HG02981 (cell line): ENCODE measurements around the gene MS4A4A.
A peak's percentile ranks its signal among the peaks of the same experiment; 100 is the strongest.
"Not testable (repeated sequence)": the region's sequence is repeated elsewhere in the genome, so short reads cannot be mapped to it uniquely, and the experiment has no call there.

Experiments
- ATAC-seq: cut with Tn5 transposase; IDR thresholded peaks from one replicate; pipeline ENCODE4 v1.9.1; 2021; ENCODE audit warnings: mild to moderate bottlenecking, moderate library complexity; ENCODE audit not compliant: unreplicated experiment

The MS4A4A gene

DNA sequence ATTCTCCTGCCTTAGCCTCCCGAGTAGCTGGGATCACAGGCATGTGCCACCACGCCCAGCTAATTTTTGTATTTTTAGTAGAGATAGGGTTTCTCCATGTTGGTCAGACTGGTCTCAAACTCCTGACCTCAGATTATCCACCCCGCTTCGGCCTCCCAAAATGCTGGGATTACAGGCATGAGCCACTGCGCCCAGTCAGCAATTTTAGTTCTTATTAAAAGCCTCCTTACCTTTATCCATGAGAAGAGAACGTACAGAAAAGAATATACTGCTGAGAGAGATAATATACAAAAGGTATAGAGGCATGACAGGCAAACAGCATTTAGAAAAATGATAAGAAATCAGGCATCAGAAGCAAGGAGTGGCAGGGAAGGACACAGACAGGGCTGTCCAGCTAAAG is 21.4 kb downstream of the MS4A4A start:
- not testable (repeated sequence) for ATAC-seq

GRCh38 chr11:60303661-60304060 is 23.2 kb downstream of the MS4A4A start:
- ATAC-seq, result no peak

- ATAC-seq, result no peak
Observed at GRCh38 chr11:60305906-60306619, 25.6 kb downstream of the MS4A4A start.

GRCh38 chr11:60307507-60308195 is 27.2 kb downstream of the MS4A4A start:
- no peak for ATAC-seq

- ATAC-seq, result peak; percentile 69
Observed at GRCh38 chr11:60310407-60310998, 30.0 kb downstream of the MS4A4A start.

- no peak for ATAC-seq
Observed at GRCh38 chr11:60314635-60315321, 34.3 kb downstream of the MS4A4A start.

GRCh38 chr11:60315871-60316270 is 35.4 kb downstream of the MS4A4A start:
- ATAC-seq, result no peak

DNA sequence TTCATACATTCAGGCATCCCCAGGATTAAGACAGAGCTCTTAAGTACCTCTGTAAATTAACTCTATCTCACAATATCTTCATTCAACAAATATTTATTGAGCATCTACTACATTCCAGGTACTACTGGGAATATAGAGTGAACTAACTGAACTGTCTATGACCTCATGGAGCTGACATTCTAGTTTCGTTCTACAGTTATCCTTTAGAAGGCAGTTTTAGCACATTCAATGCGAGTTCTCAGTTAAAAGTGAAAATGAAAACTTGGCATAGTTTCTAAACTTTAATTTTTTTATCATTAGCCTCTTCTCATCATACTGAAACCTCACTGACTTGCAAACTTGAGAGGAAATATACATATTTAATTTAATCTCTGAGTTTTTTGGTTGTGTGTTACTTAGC is 35.9 kb downstream of the MS4A4A start:
- no peak for ATAC-seq

GRCh38 chr11:60318726-60319125 is 38.3 kb downstream of the MS4A4A start:
- no peak for ATAC-seq

DNA sequence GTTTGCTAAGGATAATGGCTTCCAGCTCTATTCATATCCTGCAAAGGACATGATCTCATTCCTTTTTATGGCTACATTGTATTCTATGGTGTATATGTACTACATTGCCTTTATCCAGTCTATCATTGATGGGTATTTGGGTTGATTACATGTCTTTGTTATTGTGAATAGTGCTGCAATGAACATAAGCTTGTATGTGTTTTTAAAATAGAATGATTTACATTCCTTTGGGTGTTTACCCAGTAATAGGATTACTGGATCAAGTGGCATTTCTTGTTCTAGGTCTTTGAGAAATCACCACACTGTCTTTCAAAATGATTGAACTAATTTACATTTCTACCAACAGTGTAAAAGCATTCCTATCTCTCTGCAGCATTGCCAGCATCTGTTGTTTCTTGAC is 40.6 kb downstream of the MS4A4A start:
- no peak for ATAC-seq

- ATAC-seq, result no peak
Observed at GRCh38 chr11:60326955-60327354, 46.5 kb downstream of the MS4A4A start, which contains the start of gene MS4A6E. MS4A6E (plus strand) TSS chr11:60327255; CDS start chr11:60334896, 7,641 bp downstream.

GRCh38 chr11:60328460-60328859 is 48.0 kb downstream of the MS4A4A start:
- ATAC-seq, result no peak

DNA sequence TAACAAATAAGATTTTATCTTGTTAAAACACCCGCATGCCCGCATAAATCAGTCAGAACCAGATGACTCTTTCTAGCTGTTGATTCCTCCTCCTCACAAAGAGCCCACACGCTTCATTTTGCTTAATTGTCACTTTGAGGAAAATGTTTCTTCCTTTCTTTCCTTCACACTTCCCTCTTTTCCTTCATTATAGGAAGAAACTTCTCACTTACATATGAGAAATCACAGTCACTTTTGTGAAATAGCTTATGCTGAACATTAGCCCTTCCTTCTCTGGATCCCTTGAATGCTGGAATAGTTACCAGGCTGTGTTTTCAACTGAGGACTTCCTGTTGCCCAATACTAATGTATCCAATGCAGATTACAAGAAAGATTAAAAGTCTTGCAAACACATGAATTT is 52.4 kb downstream of the MS4A4A start:
- ATAC-seq, result no peak

GRCh38 chr11:60334005-60334620 is 53.6 kb downstream of the MS4A4A start:
- peak; percentile 62 for ATAC-seq

DNA sequence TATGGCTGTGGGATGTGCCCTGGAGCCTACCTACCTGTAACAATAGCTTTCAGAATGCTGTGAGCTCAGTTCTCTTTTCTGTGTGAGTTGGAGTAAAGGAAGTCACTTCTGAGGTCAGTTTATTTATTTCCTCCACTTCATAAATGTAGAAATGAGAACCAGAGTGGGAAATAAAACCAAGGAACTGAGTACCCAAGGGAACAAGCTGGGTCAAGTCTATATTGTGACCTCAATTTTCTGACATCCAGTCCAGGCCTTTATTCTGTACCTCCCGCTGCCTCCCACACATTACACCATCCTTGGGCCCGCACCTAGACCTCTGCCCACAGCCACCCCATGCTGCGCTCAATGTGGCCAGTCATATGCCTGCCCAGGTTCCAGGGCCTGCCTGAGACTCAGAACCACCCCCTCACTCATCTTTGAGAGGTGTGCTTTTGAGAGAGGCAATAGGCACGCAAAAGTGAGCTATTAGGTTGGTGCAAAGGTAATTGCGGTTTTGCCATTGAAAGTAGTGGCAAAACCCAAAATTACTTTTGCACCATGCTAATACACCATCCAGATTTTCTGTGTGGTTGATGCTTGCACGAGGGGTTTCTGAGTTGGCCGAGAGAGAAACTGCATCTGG is 56.4 kb downstream of the MS4A4A start:
- ATAC-seq, result no peak

DNA sequence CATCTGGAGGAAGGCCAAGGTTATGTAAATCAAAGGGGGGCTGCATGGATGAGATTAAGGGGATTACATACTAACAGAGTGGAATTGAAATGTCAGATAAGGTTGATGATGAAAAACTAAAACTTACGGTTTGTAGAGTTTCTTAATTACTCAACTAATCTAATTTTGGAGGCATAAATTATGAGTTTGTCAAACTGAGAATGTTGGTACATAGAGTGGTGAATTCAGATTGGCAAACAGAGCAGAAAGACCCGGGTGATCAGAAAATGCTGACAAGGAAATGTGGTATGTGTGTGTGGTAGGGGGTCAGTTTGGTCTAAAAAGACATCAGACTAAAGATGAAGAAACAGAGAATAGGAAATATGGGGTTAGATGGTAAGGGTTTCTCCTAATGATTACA is 57.6 kb downstream of the MS4A4A start:
- ATAC-seq, result no peak

DNA sequence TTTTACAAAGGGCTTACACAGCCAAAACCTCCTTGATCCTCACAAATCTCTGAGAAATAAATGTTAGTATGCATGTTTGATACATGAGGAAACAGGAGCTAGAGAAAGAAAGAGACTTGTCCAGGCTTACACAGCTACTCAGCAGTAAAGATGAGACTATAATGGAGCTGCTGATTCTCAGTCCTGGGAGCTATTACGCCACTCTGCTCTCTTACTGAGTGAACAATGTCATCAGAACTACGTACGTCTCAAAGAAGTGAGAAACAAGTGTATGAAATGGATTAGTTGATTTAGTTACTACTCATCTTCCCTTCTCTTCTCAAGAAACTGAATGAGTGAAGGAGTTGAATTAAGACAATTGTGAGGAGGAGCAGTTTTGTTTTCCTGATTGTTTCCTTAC is 58.9 kb downstream of the MS4A4A start:
- ATAC-seq, result no peak

DNA sequence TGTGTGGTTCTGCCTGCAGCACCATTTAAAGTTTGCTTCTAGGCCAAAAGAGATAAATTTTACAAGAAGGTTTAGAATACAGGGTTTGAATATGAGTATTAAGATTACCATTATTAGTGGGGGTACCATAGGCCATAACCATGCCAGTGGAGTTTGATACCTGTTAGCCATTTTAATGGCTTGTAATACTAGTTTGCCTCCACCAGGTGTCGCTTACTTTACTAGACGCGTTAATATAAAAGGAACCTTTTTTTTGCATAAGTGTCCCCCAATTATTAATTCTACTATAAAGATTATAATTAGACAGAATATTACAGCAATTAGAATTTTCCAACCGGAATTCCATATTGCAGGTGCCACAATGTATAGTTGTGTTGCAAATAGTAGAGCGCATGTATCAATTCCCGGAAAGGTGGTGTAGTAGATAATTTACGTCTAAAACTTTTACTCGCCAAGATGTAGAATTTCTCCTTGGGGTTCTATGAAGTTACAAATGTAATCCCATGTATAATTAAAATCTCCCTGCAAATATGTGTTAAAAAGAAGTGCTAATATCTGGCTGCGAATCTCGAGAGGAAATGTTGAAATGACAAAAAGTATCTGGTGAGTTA is 62.7 kb downstream of the MS4A4A start:
- no peak for ATAC-seq

- no peak for ATAC-seq
Observed at GRCh38 chr11:60344146-60344545, 63.7 kb downstream of the MS4A4A start.

DNA sequence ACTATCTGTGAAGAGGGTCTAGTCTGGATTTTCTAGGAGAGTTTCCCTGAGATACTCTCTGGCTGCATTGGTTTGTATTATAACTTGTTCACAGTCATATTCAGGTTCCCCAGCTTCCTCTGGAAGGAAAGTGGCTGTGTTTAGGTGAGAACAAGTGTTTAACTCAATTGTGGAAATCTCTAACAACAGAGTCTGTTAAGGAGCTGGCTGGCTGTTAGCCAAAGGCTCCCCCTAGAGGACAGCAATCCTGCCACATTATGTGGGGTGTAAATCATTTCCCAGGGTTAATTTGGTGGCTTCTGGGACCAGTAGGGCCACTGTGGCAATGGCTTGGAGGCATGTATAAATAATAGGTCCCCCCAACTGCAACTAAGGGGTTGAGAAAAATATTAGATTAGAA is 65.0 kb downstream of the MS4A4A start:
- ATAC-seq, result no peak
